Esophagus muscularis mucosa (tissue), 4 donors: ENCODE data around the gene C19orf85. TPM values are rescaled to one million over a fixed set of nuclear protein-coding genes. Genes with fewer than 3 reads are reported as not detected.

Source experiments
- DNase-seq: peaks from one replicate; pipeline ENCODE4 v3.0.0-alpha.2; 2017; ENCODE audit errors: extremely low spot score
- H3K27ac ChIP-seq, 4 donors: fragments of 200-600 bp; sonication (generic); replicated peaks in 1 of 4; 1 replicate in 3 of 4; 2 replicates in 1 of 4; pipeline ENCODE4 v1.5.1; 2016 to 2019; ENCODE audit warnings: mild to moderate bottlenecking in 1 of 4
- H3K27me3 ChIP-seq, 4 donors: fragments of 200-600 bp; sonication (generic); one replicate each; pipeline versions ENCODE4 v1.5.1 to v1.6.0; 2016 to 2019
- H3K36me3 ChIP-seq, 4 donors: fragments of 200-600 bp; sonication (generic); one replicate each; pipeline ENCODE4 v1.5.1; 2016 to 2019
- H3K4me1 ChIP-seq, 4 donors: fragments of 200-600 bp; sonication (generic); one replicate each; pipeline ENCODE4 v1.5.1; 2016 to 2019
- H3K4me3 ChIP-seq, 4 donors: fragments of 200-600 bp; sonication (generic); 1 replicate in 2 of 4; 2 replicates in 2 of 4; pipeline ENCODE4 v1.5.1; 2016 to 2019; ENCODE audit warnings: mild to moderate bottlenecking in 4 of 4, moderate library complexity in 1 of 4
- H3K9me3 ChIP-seq, 4 donors: fragments of 200-600 bp; sonication (generic); 1 replicate in 3 of 4; 2 replicates in 1 of 4; pipeline ENCODE4 v1.5.1; 2016 to 2019
- CTCF ChIP-seq, 3 experiments: fragments of 200-600 bp in 2 of 3; fragments of 450-650 bp in 1 of 3; sonication (generic) in 2 of 3; IDR thresholded peaks; one replicate each; pipeline ENCODE4 v1.5.1; 2017 to 2019; ENCODE audit warnings: antibody characterized with exemption in 3 of 3, mild to moderate bottlenecking in 2 of 3, moderate library complexity in 1 of 3
- EP300 ChIP-seq: sonication (generic); formaldehyde crosslinking; IDR thresholded peaks from one replicate; pipeline ENCODE4 v1.6.1; 2017; ENCODE audit warnings: antibody characterized with exemption
- POLR2A ChIP-seq: fragments of 450-650 bp; IDR thresholded peaks from one replicate; pipeline ENCODE4 v1.6.1; 2017; ENCODE audit warnings: antibody characterized with exemption, moderate library complexity, mild to moderate bottlenecking, low read depth
- POLR2AphosphoS5 ChIP-seq, 2 donors: sonication (generic); formaldehyde crosslinking; IDR thresholded peaks; one replicate each; pipeline ENCODE4 v1.6.1; 2017; ENCODE audit warnings: antibody characterized with exemption in 2 of 2
- WGBS: methylation state at CpG from one replicate; pipeline ENCODE4 v1.1.5; 2018; 5-methylcytosine and 5-hydroxymethylcytosine counted together
- intact Hi-C: fragments of 100-400 bp; cut with DNase I; formaldehyde crosslinking; loops from one replicate; pipeline ENCODE4 v1.15.1; 2023
- total RNA-seq, 4 donors: library from RNA; depleted of rRNA; stranded (reverse); fragments of >200 nt; gene quantifications; one replicate each; pipeline versions ENCODE4 v1.1.0 to v1.2.1, GENCODE V29; 2016

C19orf85 gene
- total RNA-seq, 4 donors from 2014 or later = not detected

GRCh38 chr19:55419624-55420236 is 44.8 kb downstream of the C19orf85 start:
- no peak for TF ChIP-seq CTCF (IDR thresholded peaks at IDR 0.05)
- no peak for TF ChIP-seq POLR2A
- TF ChIP-seq EP300 = no peak
- TF ChIP-seq POLR2AphosphoS5 (IDR thresholded peaks at IDR 0.05) = no peak
- no peaks in the 10 kb centered on the region for H3K4me1 ChIP-seq
- no peak for DNase-seq
- H3K4me3 ChIP-seq = no peak overlapping the region
- no peaks in the 10 kb centered on the region for H3K36me3 ChIP-seq
- H3K27me3 ChIP-seq = peaks cover 0 to 68% (median 0%) of the 10 kb centered on the region in 4 donors
- no peaks in the 10 kb centered on the region for H3K9me3 ChIP-seq
- no peak overlapping the region for H3K27ac ChIP-seq
- intact Hi-C loops = loop anchor here (10.0 kb wide), 2 partner anchors 115 to 275 kb away; partner anchors contain the start of gene TNNT1
- WGBS = 76% methylated on average over 4 of the region's 5 CpGs

- H3K27me3 ChIP-seq = peaks cover 0 to 66% (median 0%) of the 10 kb centered on the region in 4 donors
- no peaks in the 10 kb centered on the region for H3K36me3 ChIP-seq
- WGBS = 54% methylated on average over 5 of the region's 5 CpGs
- no peaks in the 10 kb centered on the region for H3K4me1 ChIP-seq
- TF ChIP-seq EP300 = no peak
- TF ChIP-seq POLR2AphosphoS5 (IDR thresholded peaks at IDR 0.05) = no peak
- TF ChIP-seq POLR2A = no peak
- no peak for TF ChIP-seq CTCF (IDR thresholded peaks at IDR 0.05)
- no peak overlapping the region for H3K27ac ChIP-seq
- no peaks in the 10 kb centered on the region for H3K9me3 ChIP-seq
- intact Hi-C loops = loop anchor here (10.0 kb wide), 2 partner anchors 114 to 274 kb away; partner anchors contain the start of gene TNNT1
- H3K4me3 ChIP-seq = no peak overlapping the region
- no peak for DNase-seq
Observed at GRCh38 chr19:55419103-55419502, 45.4 kb downstream of the C19orf85 start.

- TF ChIP-seq EP300 (no peak), POLR2A (no peak), POLR2AphosphoS5 (IDR thresholded peaks at IDR 0.05) (no peak), CTCF (IDR thresholded peaks at IDR 0.05) (peak; percentile 53 to 65 (median 61))
- Histone ChIP-seq H3K9me3 (no peaks in the 10 kb centered on the region), H3K4me1 (no peaks in the 10 kb centered on the region), H3K36me3 (no peaks in the 10 kb centered on the region), H3K27ac (no peak overlapping the region), H3K4me3 (no peak overlapping the region), H3K27me3 (peaks cover 0 to 59% (median 0%) of the 10 kb centered on the region in 4 donors)
- 12% methylated on average over 5 of the region's 7 CpGs for WGBS
- intact Hi-C loops = loop anchor here (10.0 kb wide), 2 partner anchors 113 to 273 kb away; partner anchors contain the start of gene TNNT1
- DNase-seq = no peak
Observed at GRCh38 chr19:55418185-55418584, 46.4 kb downstream of the C19orf85 start.

Other genes with a start within 250 kb of the C19orf85 start
- gene TMEM86B, start 236.0 kb downstream of the C19orf85 start, total RNA-seq = 1 to 10 TPM; 1.7 to 2.8 (median 2.4) TPM
- gene PPP6R1, start 205.7 kb downstream of the C19orf85 start, total RNA-seq = 10 to 100 TPM; 37.4 to 75.5 (median 45.6) TPM
- gene HSPBP1, start 184.6 kb downstream of the C19orf85 start, total RNA-seq = 10 to 100 TPM; 28.5 to 44.0 (median 32.2) TPM
- 10 to 100 TPM in 1 of 4 donors, 1 to 10 TPM in 3; 3.3 to 16.9 (median 6.7) TPM for gene BRSK1, start 180.8 kb downstream of the C19orf85 start, total RNA-seq
- gene TMEM150B, start 139.4 kb downstream of the C19orf85 start, total RNA-seq = 1 to 10 TPM in 3 of 4 donors, under 1 TPM in 1; 0.83 to 5.2 (median 2.7) TPM
- gene KMT5C, start 124.9 kb downstream of the C19orf85 start, total RNA-seq = 1 to 10 TPM; 5.0 to 8.7 (median 8.1) TPM
- under 1 TPM in 1 of 4 donors, not detected in 3; 0.19 TPM for gene COX6B2, start 110.0 kb downstream of the C19orf85 start, total RNA-seq
- not detected for gene GARIN5B, start 101.5 kb downstream of the C19orf85 start, total RNA-seq
- gene IL11, start 94.3 kb downstream of the C19orf85 start, total RNA-seq = under 1 TPM in 2 of 4 donors, not detected in 2; 0.33 to 0.34 TPM
- not detected for gene TMEM190, start 87.9 kb downstream of the C19orf85 start, total RNA-seq
- gene TMEM238, start 80.5 kb downstream of the C19orf85 start, total RNA-seq = 1 to 10 TPM in 2 of 4 donors, under 1 TPM in 2; 0.83 to 7.5 (median 1.00) TPM
- 100 to 1,000 TPM; 263 to 419 (median 369) TPM for gene RPL28, start 78.8 kb downstream of the C19orf85 start, total RNA-seq
- gene UBE2S, start 57.0 kb downstream of the C19orf85 start, total RNA-seq = 10 to 100 TPM in 3 of 4 donors, 1 to 10 TPM in 1; 9.1 to 37.9 (median 22.0) TPM
- gene SHISA7, start 21.5 kb downstream of the C19orf85 start, total RNA-seq = under 1 TPM in 2 of 4 donors, not detected in 2; under 0.01 to 0.13 TPM
- 100 to 1,000 TPM in 1 of 4 donors, 10 to 100 TPM in 3; 66.8 to 104 (median 77.7) TPM for gene ISOC2, start 3.1 kb downstream of the C19orf85 start, total RNA-seq
- gene ZNF628, start 11.9 kb upstream of the C19orf85 start, total RNA-seq = 10 to 100 TPM in 3 of 4 donors, 1 to 10 TPM in 1; 5.1 to 16.6 (median 11.9) TPM
- 10 to 100 TPM in 3 of 4 donors, 1 to 10 TPM in 1; 5.8 to 14.2 (median 10.2) TPM for gene NAT14, start 20.4 kb upstream of the C19orf85 start, total RNA-seq
- 10 to 100 TPM in 3 of 4 donors, 1 to 10 TPM in 1; 9.5 to 41.2 (median 14.6) TPM for gene SSC5D, start 23.7 kb upstream of the C19orf85 start, total RNA-seq
- gene SBK2, start 72.4 kb upstream of the C19orf85 start, total RNA-seq = not detected
- gene SBK3, start 80.8 kb upstream of the C19orf85 start, total RNA-seq = 1 to 10 TPM in 2 of 4 donors, under 1 TPM in 1, not detected in 1; 0.83 to 1.5 (median 1.5) TPM
- 10 to 100 TPM in 1 of 4 donors, 1 to 10 TPM in 3; 4.2 to 11.1 (median 8.1) TPM for gene ZNF579, start 116.1 kb upstream of the C19orf85 start, total RNA-seq
- 10 to 100 TPM in 2 of 4 donors, 1 to 10 TPM in 2; 8.3 to 17.3 (median 11.4) TPM for gene FIZ1, start 134.8 kb upstream of the C19orf85 start, total RNA-seq
- gene ZNF524, start 135.5 kb upstream of the C19orf85 start, total RNA-seq = 10 to 100 TPM; 20.5 to 36.2 (median 27.9) TPM
- 10 to 100 TPM in 2 of 4 donors, 1 to 10 TPM in 2; 7.5 to 15.4 (median 10.2) TPM for gene ZNF865, start 140.9 kb upstream of the C19orf85 start, total RNA-seq
- gene ZNF784, start 159.8 kb upstream of the C19orf85 start, total RNA-seq = 1 to 10 TPM; 2.5 to 6.3 (median 4.0) TPM
- 10 to 100 TPM; 38.3 to 66.8 (median 43.1) TPM for gene ZNF580, start 176.3 kb upstream of the C19orf85 start, total RNA-seq
- 10 to 100 TPM; 13.3 to 26.6 (median 18.2) TPM for gene ZNF581, start 178.9 kb upstream of the C19orf85 start, total RNA-seq
- gene CCDC106, start 183.5 kb upstream of the C19orf85 start, total RNA-seq = 10 to 100 TPM in 3 of 4 donors, 1 to 10 TPM in 1; 9.4 to 22.0 (median 19.2) TPM
- gene U2AF2, start 190.3 kb upstream of the C19orf85 start, total RNA-seq = 100 to 1,000 TPM in 2 of 4 donors, 10 to 100 TPM in 2; 80.4 to 122 (median 104) TPM
- 100 to 1,000 TPM in 2 of 4 donors, 10 to 100 TPM in 2; 30.7 to 176 (median 104) TPM for gene EPN1, start 210.5 kb upstream of the C19orf85 start, total RNA-seq